Measurements from ENCODE around the gene VMA21.
A peak's percentile ranks its signal among the peaks of the same experiment; 100 is the strongest.

VMA21 gene, protein sequence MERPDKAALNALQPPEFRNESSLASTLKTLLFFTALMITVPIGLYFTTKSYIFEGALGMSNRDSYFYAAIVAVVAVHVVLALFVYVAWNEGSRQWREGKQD

DNA sequence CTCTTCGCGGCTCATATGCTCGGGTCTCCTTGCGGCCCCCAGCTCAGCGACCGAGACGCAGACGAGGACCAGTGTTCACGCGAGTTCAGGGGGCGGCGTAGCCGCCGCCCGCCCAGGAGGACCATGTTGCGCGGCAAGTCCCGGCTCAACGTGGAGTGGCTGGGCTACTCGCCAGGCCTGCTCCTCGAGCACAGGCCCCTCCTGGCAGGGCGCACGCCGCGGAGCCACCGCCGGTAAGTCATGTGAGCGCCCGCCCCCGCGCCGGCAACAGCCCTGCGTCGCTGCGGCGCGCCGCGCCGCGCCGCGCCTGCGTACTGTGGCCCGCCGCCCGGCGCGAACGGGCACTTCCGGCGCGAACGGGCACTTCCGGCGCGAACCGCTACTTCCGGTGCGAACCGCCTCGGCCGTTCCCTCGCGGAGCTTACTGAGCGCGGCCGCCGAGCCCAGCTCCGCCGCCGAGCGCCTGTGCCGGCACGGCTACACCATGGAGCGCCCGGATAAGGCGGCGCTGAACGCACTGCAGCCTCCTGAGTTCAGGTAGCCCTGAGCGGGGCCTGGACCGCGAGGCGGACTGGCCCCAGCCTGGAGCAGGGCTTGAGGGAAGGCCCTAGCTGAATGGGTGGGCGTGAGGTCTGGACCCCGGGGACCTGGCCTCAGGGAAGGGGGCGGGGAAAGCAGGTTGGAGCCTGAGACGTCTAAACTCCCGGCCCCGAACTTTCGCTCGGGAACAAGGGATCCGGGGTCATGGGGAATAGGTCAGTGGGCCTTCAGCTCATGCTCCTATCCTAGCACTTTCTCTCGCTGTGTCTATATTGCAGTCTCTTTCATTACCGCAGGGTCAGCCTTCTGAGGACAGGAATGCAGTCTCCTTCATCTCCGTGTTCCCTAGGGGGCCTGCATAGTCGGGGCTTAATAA lies at the start of gene VMA21:
TSS of gene VMA21 (plus strand) at position 382 of the 916 bp plus-strand sequence. CDS start at position 485, 103 bp downstream.
- peak; percentile 58 to 81 for DNase-seq (ENCODE audit: low read depth in 1 of 2, low spot score in 1 of 2)
- in situ Hi-C loops (cut with HindIII; ENCODE audit: low pct_unique_long_range_greater_than_20kb, low sequenced_read_pairs): no loop called here
- TF ChIP-seq JUND (IDR thresholded peaks at IDR 0.05; ENCODE audit: low read depth): no peak

DNA sequence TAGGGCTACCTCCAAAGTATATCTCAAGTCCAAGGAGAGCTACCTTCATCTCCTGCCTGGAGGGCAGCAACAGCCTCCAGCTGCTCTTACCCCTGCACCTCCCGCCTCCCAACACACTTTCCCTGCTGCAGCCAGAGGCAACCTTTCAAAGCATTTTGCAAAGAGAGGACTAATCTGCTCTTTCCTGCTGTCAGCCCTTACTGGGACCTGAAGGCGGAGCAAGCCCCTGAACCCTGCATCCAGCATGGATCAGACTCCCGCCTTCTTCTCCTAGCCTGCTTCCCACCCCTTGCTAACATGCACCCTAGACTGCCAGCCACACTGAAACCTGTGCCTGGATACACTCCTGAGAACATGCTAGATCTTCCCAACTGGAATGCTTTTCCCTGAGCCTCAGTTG lies 37.7 kb upstream of the VMA21 start:
- DNase-seq (ENCODE audit: low read depth in 1 of 2, low spot score in 1 of 2): no peak
- in situ Hi-C loops (cut with HindIII; ENCODE audit: low pct_unique_long_range_greater_than_20kb, low sequenced_read_pairs): no loop called here
- TF ChIP-seq JUND (IDR thresholded peaks at IDR 0.05; ENCODE audit: low read depth): no peak

DNA sequence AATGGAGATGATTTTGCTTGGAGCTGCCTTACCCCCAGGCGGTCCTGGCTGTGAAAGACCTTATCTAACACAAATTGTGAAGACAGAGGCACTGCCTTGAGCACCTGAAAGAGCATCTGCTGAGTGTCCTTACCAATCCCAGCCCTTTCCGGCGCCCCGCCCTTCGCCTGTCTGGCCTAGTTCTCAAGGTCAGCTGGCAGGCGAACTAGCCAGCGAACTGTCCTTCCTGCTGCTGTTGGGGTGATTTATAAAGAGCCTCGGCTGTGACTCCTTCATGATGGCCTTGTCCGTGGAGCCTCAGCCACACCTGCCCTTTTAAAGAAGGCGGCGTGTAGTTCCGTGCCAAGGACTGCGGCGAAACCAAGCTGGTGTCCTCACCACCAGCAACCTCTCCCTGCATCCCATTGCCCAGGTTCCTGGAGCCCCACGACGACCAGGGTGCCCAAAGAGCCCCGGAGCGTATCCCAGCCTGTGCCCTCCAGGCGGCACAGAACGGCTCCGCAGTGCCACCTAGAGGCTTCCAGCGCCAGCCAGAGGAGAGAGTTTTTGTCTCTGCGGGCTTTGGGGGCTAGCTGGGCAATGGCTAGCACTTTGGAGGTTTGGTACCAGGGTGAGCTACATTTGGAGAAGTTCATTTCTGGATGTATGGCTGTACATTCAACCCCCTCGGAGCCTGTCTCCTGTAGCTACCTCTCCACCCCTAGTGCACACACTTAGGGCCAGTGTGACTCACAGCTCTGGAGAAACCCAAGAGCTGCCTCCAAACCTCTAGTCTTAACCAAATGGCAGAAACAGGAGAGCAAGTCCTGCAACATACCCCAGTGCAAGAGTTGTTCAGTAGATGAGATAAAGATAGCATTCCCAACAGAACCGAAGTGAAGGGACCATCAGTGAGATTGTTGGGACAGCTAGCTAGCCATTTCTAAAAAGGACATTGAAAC lies 36.8 kb upstream of the VMA21 start:
- TF ChIP-seq JUND (IDR thresholded peaks at IDR 0.05; ENCODE audit: low read depth): no peak
- in situ Hi-C loops (cut with HindIII; ENCODE audit: low pct_unique_long_range_greater_than_20kb, low sequenced_read_pairs): no loop called here

DNA sequence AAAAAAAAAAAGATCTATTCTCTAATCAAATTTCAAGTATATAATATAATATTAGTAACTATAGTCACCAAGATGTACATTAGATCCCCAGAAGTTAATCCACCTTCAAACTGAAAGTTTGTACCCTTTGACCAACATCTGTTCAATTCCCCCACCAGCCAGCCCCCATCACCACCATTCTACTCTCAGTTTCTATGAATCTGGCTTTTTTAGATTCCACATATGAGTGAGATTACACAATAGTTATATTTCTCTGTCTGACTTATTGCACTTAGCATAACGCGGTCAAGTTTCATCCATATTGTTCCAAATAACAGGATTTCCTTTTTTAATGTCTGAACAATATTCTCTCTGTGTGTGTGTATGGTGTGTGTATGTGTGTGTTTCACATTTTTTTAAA lies 33.7 kb upstream of the VMA21 start:
- in situ Hi-C loops (cut with HindIII; ENCODE audit: low pct_unique_long_range_greater_than_20kb, low sequenced_read_pairs): no loop called here
- no peak for DNase-seq (ENCODE audit: low read depth in 1 of 2, low spot score in 1 of 2)
- no peak for TF ChIP-seq JUND (IDR thresholded peaks at IDR 0.05; ENCODE audit: low read depth)

More for the DNA sequence above, 36.8 kb upstream of the VMA21 start:
- peak in 1 of 2 experiments; percentile 1 for DNase-seq (ENCODE audit: low read depth in 1 of 2, low spot score in 1 of 2)

DNA sequence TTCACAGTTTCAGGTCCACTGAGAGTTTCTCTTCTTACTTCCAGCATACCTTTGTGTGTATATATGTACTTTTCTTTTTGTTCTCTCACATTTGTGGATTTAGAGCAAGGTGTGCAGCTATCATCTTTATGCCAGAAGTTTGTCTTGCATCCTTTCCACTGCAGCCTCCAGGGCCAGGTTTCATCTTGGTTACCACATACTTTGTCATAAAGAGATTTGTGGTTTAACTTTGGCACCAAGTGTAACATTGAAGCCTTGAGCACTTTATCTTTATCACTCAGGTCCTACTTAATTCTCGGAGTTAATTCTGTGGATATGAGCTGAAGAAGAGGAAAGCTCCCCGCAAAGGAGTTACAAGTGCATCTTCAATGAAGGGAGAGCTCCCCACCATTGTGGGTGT lies 31.4 kb upstream of the VMA21 start:
- in situ Hi-C loops (cut with HindIII; ENCODE audit: low pct_unique_long_range_greater_than_20kb, low sequenced_read_pairs): no loop called here
- no peak for DNase-seq (ENCODE audit: low read depth in 1 of 2, low spot score in 1 of 2)
- no peak for TF ChIP-seq JUND (IDR thresholded peaks at IDR 0.05; ENCODE audit: low read depth)

DNA sequence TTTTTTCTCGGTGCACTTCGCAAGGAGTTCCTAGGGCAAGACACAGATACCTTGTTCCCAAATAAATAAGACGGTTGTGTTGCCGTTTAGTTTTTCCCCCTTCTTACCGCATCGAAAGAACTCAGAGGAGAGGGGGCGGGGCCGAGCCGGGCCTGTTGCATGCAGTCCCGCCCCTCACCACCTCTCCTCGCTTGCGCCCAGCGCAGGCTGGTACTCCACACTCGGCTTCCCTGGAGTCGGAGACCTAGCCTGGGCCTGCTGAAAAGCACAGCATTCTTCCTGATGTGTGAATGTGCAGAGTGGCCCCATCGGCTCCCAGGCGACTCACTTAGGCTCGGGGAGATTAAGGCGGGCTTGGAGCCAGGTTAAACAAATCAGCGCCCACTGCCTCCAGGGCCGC lies 26.1 kb upstream of the VMA21 start:
- no peak for TF ChIP-seq JUND (IDR thresholded peaks at IDR 0.05; ENCODE audit: low read depth)
- DNase-seq (ENCODE audit: low read depth in 1 of 2, low spot score in 1 of 2): peak in 1 of 2 experiments; percentile 18
- in situ Hi-C loops (cut with HindIII; ENCODE audit: low pct_unique_long_range_greater_than_20kb, low sequenced_read_pairs): no loop called here

DNA sequence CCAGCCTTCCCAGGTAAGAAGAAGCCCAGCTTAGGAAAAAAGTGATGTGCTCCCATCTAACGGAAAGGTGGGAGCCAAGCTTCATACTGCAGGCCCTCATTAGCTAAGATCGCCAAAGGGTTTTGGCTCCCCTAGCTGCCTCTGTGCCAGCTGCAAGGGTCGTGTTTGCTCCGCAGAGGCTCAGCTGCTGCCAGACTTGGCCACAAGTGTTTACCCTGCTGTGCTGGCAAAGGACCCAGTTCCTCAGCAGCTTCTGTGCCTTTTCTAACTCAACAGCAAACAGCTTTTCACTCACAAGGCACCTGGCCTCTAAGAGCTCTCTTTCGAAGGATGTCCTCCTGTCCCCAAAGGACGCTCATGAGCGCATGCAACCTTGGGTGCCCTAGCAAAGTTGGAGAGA lies 12.2 kb upstream of the VMA21 start:
- in situ Hi-C loops (cut with HindIII; ENCODE audit: low pct_unique_long_range_greater_than_20kb, low sequenced_read_pairs): no loop called here
- no peak for TF ChIP-seq JUND (IDR thresholded peaks at IDR 0.05; ENCODE audit: low read depth)
- no peak for DNase-seq (ENCODE audit: low read depth in 1 of 2, low spot score in 1 of 2)

DNA sequence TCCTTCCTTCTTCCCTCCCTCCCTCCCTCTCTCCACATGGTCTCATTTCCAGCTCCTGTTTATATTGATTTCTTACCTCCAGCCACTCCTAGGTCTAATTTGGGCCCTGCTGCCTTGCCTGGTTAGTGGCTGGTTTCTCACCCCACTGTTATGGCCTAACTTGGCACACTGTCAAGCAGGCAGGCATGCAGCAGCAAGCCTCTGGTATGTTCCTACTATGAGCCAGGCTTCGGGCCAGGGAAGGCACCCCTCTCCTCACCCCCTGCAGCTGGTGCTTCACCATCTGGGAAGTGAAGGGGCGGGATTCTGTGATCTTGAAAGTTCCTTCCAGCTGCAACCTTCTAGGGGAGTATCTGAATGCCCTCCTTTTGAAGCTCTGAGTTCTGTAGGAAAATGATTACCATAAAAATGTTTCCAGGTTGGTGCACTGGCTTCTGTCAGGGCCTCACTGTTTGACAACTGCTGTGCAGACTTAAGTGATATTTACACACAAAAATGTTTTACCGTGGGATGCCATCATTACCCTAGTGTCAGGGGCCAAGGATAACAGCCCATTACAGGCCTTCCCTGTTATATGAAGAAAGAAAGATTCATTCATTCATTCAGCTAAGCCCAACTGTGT lies 10.1 kb upstream of the VMA21 start:
- in situ Hi-C loops (cut with HindIII; ENCODE audit: low pct_unique_long_range_greater_than_20kb, low sequenced_read_pairs): no loop called here
- no peak for TF ChIP-seq JUND (IDR thresholded peaks at IDR 0.05; ENCODE audit: low read depth)
- DNase-seq (ENCODE audit: low read depth in 1 of 2, low spot score in 1 of 2): no peak

DNA sequence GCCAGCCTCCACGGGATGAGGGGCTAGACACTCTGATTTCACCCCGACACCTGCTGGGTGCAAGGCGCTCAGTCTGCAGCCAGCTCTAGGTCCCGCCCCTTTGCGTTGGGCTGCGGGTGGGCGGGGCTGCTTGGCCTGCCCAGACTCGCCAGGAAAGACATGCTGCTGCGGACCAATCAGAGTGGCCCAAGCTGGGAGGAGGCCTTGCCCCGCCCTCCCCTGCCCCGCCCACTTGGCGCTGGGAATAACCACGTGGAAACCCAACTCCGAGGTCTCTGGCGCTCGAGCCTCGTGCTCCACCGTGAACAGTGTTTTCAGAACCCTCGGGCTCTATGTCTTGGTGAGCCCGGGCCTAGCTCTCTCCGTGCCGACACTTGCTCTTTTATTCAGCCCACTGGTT lies 5.3 kb upstream of the VMA21 start:
- in situ Hi-C loops (cut with HindIII; ENCODE audit: low pct_unique_long_range_greater_than_20kb, low sequenced_read_pairs): no loop called here

DNA sequence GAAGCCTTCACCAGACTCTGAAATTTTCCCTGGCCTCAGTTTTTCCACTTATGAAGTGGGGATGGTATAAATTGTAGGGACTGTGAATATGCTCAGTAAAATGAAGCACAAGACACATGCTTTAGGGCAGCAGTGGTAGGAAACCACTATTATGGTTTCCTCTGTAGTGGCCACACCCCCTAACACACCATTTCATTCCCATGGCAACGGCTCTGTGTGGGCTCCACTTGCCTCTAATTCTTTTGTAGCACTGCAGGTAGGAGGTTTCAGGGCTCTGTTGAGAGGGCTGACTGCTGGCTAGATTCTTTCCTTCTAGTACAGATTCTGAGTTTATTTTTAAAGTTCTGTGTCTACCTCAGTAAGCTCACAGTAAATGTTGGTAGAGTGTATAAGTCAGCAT lies 3.5 kb upstream of the VMA21 start:
- in situ Hi-C loops (cut with HindIII; ENCODE audit: low pct_unique_long_range_greater_than_20kb, low sequenced_read_pairs): no loop called here
- no peak for DNase-seq (ENCODE audit: low read depth in 1 of 2, low spot score in 1 of 2)
- no peak for TF ChIP-seq JUND (IDR thresholded peaks at IDR 0.05; ENCODE audit: low read depth)

More for the DNA sequence above, 5.3 kb upstream of the VMA21 start:
- TF ChIP-seq JUND (IDR thresholded peaks at IDR 0.05; ENCODE audit: low read depth): no peak
- no peak for DNase-seq (ENCODE audit: low read depth in 1 of 2, low spot score in 1 of 2)

DNA sequence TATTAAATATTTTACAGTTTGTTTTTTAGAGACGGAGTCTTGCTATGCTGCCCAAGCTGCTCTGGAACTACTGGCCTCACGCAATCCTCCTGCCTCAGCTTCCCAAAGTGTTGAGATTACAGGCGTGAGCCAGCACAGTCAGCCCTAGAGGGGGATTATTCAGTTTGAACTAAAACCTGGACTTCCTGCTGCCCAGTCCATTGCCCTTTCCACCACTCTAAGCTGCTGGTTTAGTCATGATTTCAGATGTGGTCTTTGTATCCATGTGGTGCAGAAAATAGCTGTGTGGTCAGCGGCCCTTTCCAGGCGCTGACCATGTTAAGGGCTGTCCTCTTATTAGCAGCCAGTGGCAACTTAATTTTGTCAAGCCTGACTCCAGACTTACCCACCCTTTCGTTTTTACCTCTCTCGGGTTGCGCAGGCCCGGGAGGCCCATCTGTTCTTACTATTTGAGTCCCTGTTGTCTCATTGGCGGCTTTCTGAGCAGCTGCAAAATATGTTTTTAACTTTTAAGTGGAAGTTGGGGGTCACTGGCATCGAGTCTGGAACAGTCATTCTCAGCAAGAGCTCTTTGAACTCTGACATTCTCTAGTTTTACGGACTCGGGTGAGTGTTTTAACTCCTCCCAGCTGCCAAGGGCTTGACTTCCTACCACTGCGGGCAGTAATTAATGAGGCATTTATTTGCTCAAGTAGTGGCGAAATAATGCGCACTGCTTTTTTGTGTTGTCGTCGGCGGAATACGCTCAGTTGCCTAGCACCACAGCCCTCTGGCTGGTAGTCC lies 773 bp upstream of the VMA21 start:
- peak in 1 of 2 experiments; percentile 14 for DNase-seq (ENCODE audit: low read depth in 1 of 2, low spot score in 1 of 2)
- no peak for TF ChIP-seq JUND (IDR thresholded peaks at IDR 0.05; ENCODE audit: low read depth)
- in situ Hi-C loops (cut with HindIII; ENCODE audit: low pct_unique_long_range_greater_than_20kb, low sequenced_read_pairs): no loop called here

DNA sequence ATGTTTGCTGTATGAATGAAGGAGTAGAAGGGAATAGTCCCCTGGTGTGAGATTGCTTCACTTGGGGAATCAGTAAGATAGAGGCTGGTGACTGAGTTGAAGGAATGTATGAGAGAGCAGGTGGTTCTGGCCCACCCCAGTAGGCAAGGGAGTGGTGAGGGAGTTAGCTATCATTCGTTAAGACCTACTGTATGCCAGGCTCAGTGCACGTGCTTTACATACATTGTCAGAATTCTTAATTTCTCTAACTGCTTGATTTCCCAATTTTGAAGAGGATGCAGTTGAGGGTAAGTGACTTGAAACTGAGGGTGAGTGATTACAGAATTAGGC lies 700 bp downstream of the VMA21 start:
- in situ Hi-C loops (cut with HindIII; ENCODE audit: low pct_unique_long_range_greater_than_20kb, low sequenced_read_pairs): no loop called here
- TF ChIP-seq JUND (IDR thresholded peaks at IDR 0.05; ENCODE audit: low read depth): no peak
- DNase-seq (ENCODE audit: low read depth in 1 of 2, low spot score in 1 of 2): no peak
